Calu3 (cell line): ENCODE results near the gene SORBS1. TPM values are rescaled to one million over a fixed set of nuclear protein-coding genes. Genes with fewer than 3 reads are reported as not detected.

Source experiments
- BruUV-seq: library from RNA; stranded (reverse); fragments of 400-500 nt; replicated peaks from 2 replicates; lab custom pipeline; 2021; lab: Mats Ljungman, UMichigan
- CTCF ChIA-PET: fragments of 300-600 bp; sonication (Branson Sonifier 250); formaldehyde crosslinking; loops from one replicate; lab custom pipeline; 2022; ENCODE audit warnings: antibody characterized with exemption; lab: Charles Lee
- DNase-seq: peaks from one replicate; pipeline ENCODE4 v3.0.0; 2022
- H3K27ac Mint-ChIP-seq: one replicate; pipeline ENCODE4 v1.8.0; 2022; ENCODE audit warnings: mixed read lengths; ENCODE audit not compliant: unreplicated experiment
- H3K27me3 Mint-ChIP-seq: one replicate; pipeline ENCODE4 v1.8.0; 2022; ENCODE audit warnings: mixed read lengths; ENCODE audit not compliant: unreplicated experiment
- H3K36me3 Mint-ChIP-seq: one replicate; pipeline ENCODE4 v1.8.0; 2022; ENCODE audit warnings: mild to moderate bottlenecking, moderate library complexity, mixed read lengths; ENCODE audit not compliant: insufficient read depth, unreplicated experiment
- H3K4me1 Mint-ChIP-seq: one replicate; pipeline ENCODE4 v1.8.0; 2022; ENCODE audit warnings: mild to moderate bottlenecking, low read depth, mixed read lengths; ENCODE audit not compliant: unreplicated experiment
- H3K4me3 Mint-ChIP-seq: one replicate; pipeline ENCODE4 v1.8.0; 2022; ENCODE audit warnings: mild to moderate bottlenecking, low read depth, moderate library complexity, mixed read lengths; ENCODE audit not compliant: unreplicated experiment
- H3K9me3 Mint-ChIP-seq: one replicate; pipeline ENCODE4 v1.8.0; 2022; ENCODE audit warnings: low read depth, mixed read lengths; ENCODE audit not compliant: unreplicated experiment
- intact Hi-C: fragments of 100-400 bp; cut with micrococcal nuclease; formaldehyde crosslinking; loops from one replicate; pipeline ENCODE4 v1.10.0; 2022; ENCODE audit not compliant: unreplicated experiment
- total RNA-seq: library from RNA; stranded (reverse); gene quantifications from 2 replicates; pipeline ENCODE4 v1.2.3, GENCODE V29; 2022
- TF ChIP-seq, protein P1 (sequence below): fragments of 200-600 bp; IDR thresholded peaks from one replicate; pipeline ENCODE4 v1.8.0; 2022; ENCODE audit warnings: antibody characterized with exemption; ENCODE audit not compliant: unreplicated experiment

The SORBS1 gene
- total RNA-seq, 1 experiment from 2014 or later = 2.8 TPM

DNA sequence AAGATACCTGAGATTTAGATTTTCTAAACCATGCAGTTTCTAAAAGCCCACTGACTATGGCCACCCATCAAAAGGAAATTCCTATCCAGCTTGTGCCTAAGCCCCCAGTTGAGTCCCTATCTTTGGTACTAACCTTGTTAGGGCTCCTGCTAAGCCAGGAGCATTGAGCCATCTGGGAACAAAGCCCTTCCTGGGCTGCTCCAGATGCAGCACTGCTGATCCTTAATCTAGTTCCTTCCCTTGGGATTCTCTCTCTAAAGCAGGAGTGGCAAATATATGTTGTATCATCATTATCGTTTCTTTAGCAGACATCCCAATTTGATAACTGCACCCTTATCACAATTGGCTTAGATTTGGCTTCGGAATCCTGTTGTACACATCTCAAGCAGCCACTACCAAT is 245.7 kb downstream of the SORBS1 start:
- intact Hi-C loops = no loop called here
- CTCF ChIA-PET = no interaction called here
- no peak for DNase-seq
- Mint-ChIP-seq H3K27ac (no peak overlapping the region), H3K4me3 (no peak overlapping the region), H3K27me3 (peaks cover 5% of the 10 kb centered on the region), H3K4me1 (peaks cover 2% of the 10 kb centered on the region), H3K36me3 (no peaks in the 10 kb centered on the region), H3K9me3 (no peaks in the 10 kb centered on the region)
- TF ChIP-seq, protein P1, sequence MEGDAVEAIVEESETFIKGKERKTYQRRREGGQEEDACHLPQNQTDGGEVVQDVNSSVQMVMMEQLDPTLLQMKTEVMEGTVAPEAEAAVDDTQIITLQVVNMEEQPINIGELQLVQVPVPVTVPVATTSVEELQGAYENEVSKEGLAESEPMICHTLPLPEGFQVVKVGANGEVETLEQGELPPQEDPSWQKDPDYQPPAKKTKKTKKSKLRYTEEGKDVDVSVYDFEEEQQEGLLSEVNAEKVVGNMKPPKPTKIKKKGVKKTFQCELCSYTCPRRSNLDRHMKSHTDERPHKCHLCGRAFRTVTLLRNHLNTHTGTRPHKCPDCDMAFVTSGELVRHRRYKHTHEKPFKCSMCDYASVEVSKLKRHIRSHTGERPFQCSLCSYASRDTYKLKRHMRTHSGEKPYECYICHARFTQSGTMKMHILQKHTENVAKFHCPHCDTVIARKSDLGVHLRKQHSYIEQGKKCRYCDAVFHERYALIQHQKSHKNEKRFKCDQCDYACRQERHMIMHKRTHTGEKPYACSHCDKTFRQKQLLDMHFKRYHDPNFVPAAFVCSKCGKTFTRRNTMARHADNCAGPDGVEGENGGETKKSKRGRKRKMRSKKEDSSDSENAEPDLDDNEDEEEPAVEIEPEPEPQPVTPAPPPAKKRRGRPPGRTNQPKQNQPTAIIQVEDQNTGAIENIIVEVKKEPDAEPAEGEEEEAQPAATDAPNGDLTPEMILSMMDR = no peak
- no TSS peak for BruUV-seq

DNA sequence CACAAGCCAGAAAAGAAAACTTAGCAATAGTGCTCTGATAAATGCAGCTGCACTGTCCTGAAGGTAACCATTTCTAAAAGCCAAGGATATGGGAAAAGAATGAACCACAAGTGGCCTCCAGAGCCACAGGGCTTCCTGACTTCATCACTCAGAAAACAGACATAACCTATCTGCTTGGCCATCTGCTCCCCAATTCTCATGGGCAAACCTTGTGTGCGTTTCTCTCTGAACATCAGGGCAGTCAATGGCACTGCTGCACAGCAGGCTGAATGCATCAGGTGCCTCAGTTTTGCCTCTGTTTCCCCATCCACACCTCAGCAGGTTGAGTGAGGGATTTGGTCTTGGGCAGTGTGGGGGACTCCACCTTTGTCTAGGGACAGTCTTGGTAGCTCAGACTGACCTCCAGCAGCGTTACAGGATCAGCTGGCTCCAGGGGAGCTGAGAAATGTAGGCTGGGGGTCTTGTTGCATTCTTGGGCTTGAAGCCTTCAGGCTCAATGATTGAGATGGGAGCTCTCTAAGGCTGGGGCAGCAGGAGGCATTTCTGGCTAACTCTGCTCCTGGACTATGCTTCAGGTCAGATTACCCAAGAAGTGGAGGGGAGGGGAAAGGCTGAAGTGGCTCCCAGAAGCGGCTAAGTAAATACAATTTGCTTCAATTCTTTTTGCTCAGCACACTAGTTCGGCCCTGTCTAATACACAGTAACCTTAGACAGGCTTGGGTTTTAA is 246.8 kb downstream of the SORBS1 start:
- DNase-seq = no peak
- TF ChIP-seq, protein P1 = no peak
- intact Hi-C loops = no loop called here
- H3K27ac Mint-ChIP-seq = no peak overlapping the region
- peaks cover 10% of the 10 kb centered on the region for H3K27me3 Mint-ChIP-seq
- no peaks in the 10 kb centered on the region for H3K9me3 Mint-ChIP-seq
- H3K4me3 Mint-ChIP-seq = no peak overlapping the region
- CTCF ChIA-PET = no interaction called here
- H3K36me3 Mint-ChIP-seq = no peaks in the 10 kb centered on the region
- H3K4me1 Mint-ChIP-seq = peaks cover 13% of the 10 kb centered on the region
- no TSS peak for BruUV-seq

DNA sequence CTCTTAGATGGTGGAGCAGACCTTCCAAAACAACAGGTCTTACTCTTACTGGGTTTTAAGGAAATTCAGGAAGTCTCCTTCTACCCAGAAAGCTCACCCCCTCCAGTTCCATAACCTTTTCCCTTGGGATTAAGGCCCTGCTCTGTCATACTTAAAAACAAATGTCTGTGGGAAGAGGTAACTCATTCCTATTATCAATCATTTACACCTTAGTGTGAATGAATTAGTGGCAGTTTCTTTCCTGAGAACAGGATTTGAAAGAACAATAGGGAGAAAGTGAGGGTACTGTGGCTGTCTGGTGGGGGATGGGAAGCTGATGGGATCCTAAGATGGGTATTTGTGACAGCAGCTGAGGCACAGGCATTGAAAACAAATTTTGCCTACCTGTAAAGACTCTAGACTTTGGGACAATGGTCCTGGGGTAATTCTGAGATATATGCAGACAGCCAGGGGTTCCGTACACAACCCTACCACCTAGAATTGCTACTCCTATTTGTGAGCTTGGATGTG is 248.1 kb downstream of the SORBS1 start:
- H3K4me3 Mint-ChIP-seq = no peak overlapping the region
- H3K4me1 Mint-ChIP-seq = peaks cover 26% of the 10 kb centered on the region
- no peaks in the 10 kb centered on the region for H3K9me3 Mint-ChIP-seq
- H3K36me3 Mint-ChIP-seq = peaks cover 6% of the 10 kb centered on the region
- no TSS peak for BruUV-seq
- peaks cover 10% of the 10 kb centered on the region for H3K27me3 Mint-ChIP-seq
- CTCF ChIA-PET = no interaction called here
- H3K27ac Mint-ChIP-seq = no peak overlapping the region
- intact Hi-C loops = no loop called here
- TF ChIP-seq, protein P1 = no peak
- no peak for DNase-seq

DNA sequence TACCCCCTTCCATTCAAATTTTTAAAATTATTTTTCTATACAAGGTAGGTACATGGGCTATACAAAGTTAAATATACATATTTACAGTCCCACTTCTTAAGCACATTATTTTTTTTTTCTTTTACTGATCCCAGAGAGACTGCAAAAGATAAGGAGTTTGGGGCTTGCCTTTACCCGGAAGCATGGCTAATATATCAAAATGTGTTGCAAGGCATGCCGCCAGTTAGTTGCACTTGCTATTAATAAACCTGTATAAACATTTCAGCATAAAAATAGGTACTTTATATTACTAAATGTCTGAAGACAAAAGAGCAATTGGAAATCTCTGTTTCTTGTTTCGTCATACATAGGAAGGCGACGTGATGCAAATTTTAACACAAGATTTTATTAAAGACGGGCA is 248.9 kb downstream of the SORBS1 start:
- Mint-ChIP-seq H3K4me1 (peaks cover 26% of the 10 kb centered on the region), H3K36me3 (peaks cover 6% of the 10 kb centered on the region), H3K4me3 (no peak overlapping the region), H3K27me3 (peaks cover 10% of the 10 kb centered on the region), H3K27ac (no peak overlapping the region), H3K9me3 (no peaks in the 10 kb centered on the region)
- BruUV-seq = no TSS peak
- TF ChIP-seq, protein P1 = no peak
- DNase-seq = no peak
- CTCF ChIA-PET = no interaction called here
- intact Hi-C loops = no loop called here
